Measurements from ENCODE around the gene EVL. TPM values are rescaled to one million over a fixed set of nuclear protein-coding genes. Genes with fewer than 3 reads are reported as not detected.

The EVL gene
- total RNA-seq, 5 donors from 2014 or later (not counting 1 experiment from before 2014, with no cell fraction given), result 1,049 to 1,157 (median 1,125) TPM

- Mint-ChIP-seq H3K36me3 (peaks cover 34% of the 10 kb centered on the region), H3K4me3 (no peak overlapping the region), H3K4me1 (peaks cover 4 to 42% (median 31%) of the 10 kb centered on the region in 3 donors), H3K27me3 (no peaks in the 10 kb centered on the region), H3K27ac (peak overlapping the region; percentile 55), H3K9me3 (no peaks in the 10 kb centered on the region)
- Histone ChIP-seq H3K4me1 (ENCODE audit: control insufficient read depth in 1 of 2, extremely low read depth in 1 of 2, insufficient read depth in 2 of 2, low read length in 2 of 2) (peaks cover 3 to 71% of the 10 kb centered on the region in 2 experiments), H3K36me3 (ENCODE audit: control insufficient read depth in 2 of 2, extremely low read depth in 1 of 2, insufficient read depth in 1 of 2, low read length in 1 of 2) (peaks cover 45 to 75% of the 10 kb centered on the region in 2 donors), H3K27me3 (replicated peaks in 1 of 2; ENCODE audit: control insufficient read depth in 2 of 2, extremely low read depth in 1 of 2, insufficient read depth in 2 of 2, low read length in 1 of 2) (no peaks in the 10 kb centered on the region), H3K27ac (ENCODE audit: low read length) (no peak overlapping the region), H3K4me3 (ENCODE audit: control insufficient read depth in 1 of 2, extremely low read depth in 1 of 2, low read length in 1 of 2) (no peak overlapping the region), H3K9me3 (no peaks in the 10 kb centered on the region)
- POLR2A ChIA-PET, result no interaction called here
- WGBS (ENCODE audit: insufficient coverage), result 91% methylated on average over 5 of the region's 14 CpGs
- no peak for ATAC-seq (replicated peaks in 1 of 4)
- no peak for DNase-seq
- CTCF ChIA-PET, result interaction anchor here in 1 of 2 donors (0.8 kb wide), 1 partner anchor 25 kb away, joined by 3 read pairs; no protein-coding TSS in a partner anchor
Measured at GRCh38 chr14:100142073-100143040, 77.1 kb downstream of the EVL start.

- Mint-ChIP-seq H3K27me3 (no peaks in the 10 kb centered on the region), H3K27ac (no peak overlapping the region), H3K36me3 (peaks cover 25% of the 10 kb centered on the region), H3K4me1 (peaks cover 16 to 50% (median 39%) of the 10 kb centered on the region in 3 donors), H3K9me3 (no peaks in the 10 kb centered on the region), H3K4me3 (no peak overlapping the region)
- H3K4me1 ChIP-seq (ENCODE audit: control insufficient read depth in 1 of 2, extremely low read depth in 1 of 2, insufficient read depth in 2 of 2, low read length in 2 of 2), result peaks cover 3 to 83% of the 10 kb centered on the region in 2 experiments
- WGBS (ENCODE audit: insufficient coverage), result 89% methylated on average over 16 of the region's 18 CpGs
- no peak overlapping the region for H3K4me3 ChIP-seq (ENCODE audit: control insufficient read depth in 1 of 2, extremely low read depth in 1 of 2, low read length in 1 of 2)
- ChIA-PET CTCF (no interaction called here), POLR2A (no interaction called here)
- peaks cover 34 to 63% of the 10 kb centered on the region in 2 donors for H3K36me3 ChIP-seq (ENCODE audit: control insufficient read depth in 2 of 2, extremely low read depth in 1 of 2, insufficient read depth in 1 of 2, low read length in 1 of 2)
- no peaks in the 10 kb centered on the region for H3K9me3 ChIP-seq
- no peaks in the 10 kb centered on the region for H3K27me3 ChIP-seq (replicated peaks in 1 of 2; ENCODE audit: control insufficient read depth in 2 of 2, extremely low read depth in 1 of 2, insufficient read depth in 2 of 2, low read length in 1 of 2)
- ATAC-seq (replicated peaks in 1 of 4), result no peak
- no peak overlapping the region for H3K27ac ChIP-seq (ENCODE audit: low read length)
- DNase-seq, result no peak
Measured at GRCh38 chr14:100143523-100143922, 78.3 kb downstream of the EVL start.

GRCh38 chr14:100143934-100144333, 78.7 kb downstream of the EVL start:
- no peak overlapping the region for H3K4me3 ChIP-seq (ENCODE audit: control insufficient read depth in 1 of 2, extremely low read depth in 1 of 2, low read length in 1 of 2)
- no peaks in the 10 kb centered on the region for H3K9me3 ChIP-seq
- H3K4me1 ChIP-seq (ENCODE audit: control insufficient read depth in 1 of 2, extremely low read depth in 1 of 2, insufficient read depth in 2 of 2, low read length in 2 of 2), result peaks cover 3 to 85% of the 10 kb centered on the region in 2 experiments
- Mint-ChIP-seq H3K27me3 (no peaks in the 10 kb centered on the region), H3K36me3 (peaks cover 22% of the 10 kb centered on the region), H3K27ac (no peak overlapping the region), H3K4me3 (no peak overlapping the region), H3K9me3 (no peaks in the 10 kb centered on the region), H3K4me1 (peaks cover 18 to 52% (median 39%) of the 10 kb centered on the region in 3 donors)
- CTCF ChIA-PET, result no interaction called here
- no peaks in the 10 kb centered on the region for H3K27me3 ChIP-seq (replicated peaks in 1 of 2; ENCODE audit: control insufficient read depth in 2 of 2, extremely low read depth in 1 of 2, insufficient read depth in 2 of 2, low read length in 1 of 2)
- H3K27ac ChIP-seq (ENCODE audit: low read length), result no peak overlapping the region
- DNase-seq, result no peak
- peaks cover 30 to 59% of the 10 kb centered on the region in 2 donors for H3K36me3 ChIP-seq (ENCODE audit: control insufficient read depth in 2 of 2, extremely low read depth in 1 of 2, insufficient read depth in 1 of 2, low read length in 1 of 2)
- no peak for ATAC-seq (replicated peaks in 1 of 4)
- POLR2A ChIA-PET, result no interaction called here
- 97% methylated on average over 21 of the region's 23 CpGs for WGBS (ENCODE audit: insufficient coverage)

- ChIA-PET POLR2A (no interaction called here), CTCF (interaction anchor here in 1 of 2 donors (1.7 kb wide), 1 partner anchor 97 kb away, joined by 3 read pairs; no protein-coding TSS in a partner anchor)
- no peak overlapping the region for H3K27ac ChIP-seq (ENCODE audit: low read length)
- H3K9me3 ChIP-seq, result no peaks in the 10 kb centered on the region
- no peak overlapping the region for H3K4me3 ChIP-seq (ENCODE audit: control insufficient read depth in 1 of 2, extremely low read depth in 1 of 2, low read length in 1 of 2)
- 84% methylated on average over 4 of the region's 4 CpGs for WGBS (ENCODE audit: insufficient coverage)
- H3K27me3 ChIP-seq (replicated peaks in 1 of 2; ENCODE audit: control insufficient read depth in 2 of 2, extremely low read depth in 1 of 2, insufficient read depth in 2 of 2, low read length in 1 of 2), result no peaks in the 10 kb centered on the region
- Mint-ChIP-seq H3K27ac (peak overlapping the region in 1 of 2 donors; percentile 28), H3K27me3 (no peaks in the 10 kb centered on the region), H3K36me3 (peaks cover 16% of the 10 kb centered on the region), H3K9me3 (no peaks in the 10 kb centered on the region), H3K4me1 (peaks cover 18 to 48% (median 37%) of the 10 kb centered on the region in 3 donors), H3K4me3 (no peak overlapping the region)
- DNase-seq (no peak), ATAC-seq (replicated peaks in 1 of 4) (no peak)
- peaks cover 3 to 82% of the 10 kb centered on the region in 2 experiments for H3K4me1 ChIP-seq (ENCODE audit: control insufficient read depth in 1 of 2, extremely low read depth in 1 of 2, insufficient read depth in 2 of 2, low read length in 2 of 2)
- peaks cover 27 to 52% of the 10 kb centered on the region in 2 donors for H3K36me3 ChIP-seq (ENCODE audit: control insufficient read depth in 2 of 2, extremely low read depth in 1 of 2, insufficient read depth in 1 of 2, low read length in 1 of 2)
Measured at GRCh38 chr14:100144645-100144995, 79.4 kb downstream of the EVL start.

- H3K9me3 Mint-ChIP-seq, result no peaks in the 10 kb centered on the region
- peaks cover 18 to 46% (median 35%) of the 10 kb centered on the region in 3 donors for H3K4me1 Mint-ChIP-seq
- Histone ChIP-seq H3K27me3 (replicated peaks in 1 of 2; ENCODE audit: control insufficient read depth in 2 of 2, extremely low read depth in 1 of 2, insufficient read depth in 2 of 2, low read length in 1 of 2) (no peaks in the 10 kb centered on the region), H3K36me3 (ENCODE audit: control insufficient read depth in 2 of 2, extremely low read depth in 1 of 2, insufficient read depth in 1 of 2, low read length in 1 of 2) (peaks cover 24 to 47% of the 10 kb centered on the region in 2 donors), H3K27ac (ENCODE audit: low read length) (no peak overlapping the region), H3K4me1 (ENCODE audit: control insufficient read depth in 1 of 2, extremely low read depth in 1 of 2, insufficient read depth in 2 of 2, low read length in 2 of 2) (peaks cover 3 to 79% of the 10 kb centered on the region in 2 experiments), H3K9me3 (no peaks in the 10 kb centered on the region), H3K4me3 (ENCODE audit: control insufficient read depth in 1 of 2, extremely low read depth in 1 of 2, low read length in 1 of 2) (no peak overlapping the region)
- H3K36me3 Mint-ChIP-seq, result peaks cover 14% of the 10 kb centered on the region
- POLR2A ChIA-PET, result no interaction called here
- H3K27ac Mint-ChIP-seq, result no peak overlapping the region
- no peak overlapping the region for H3K4me3 Mint-ChIP-seq
- DNase-seq (no peak), ATAC-seq (replicated peaks in 1 of 4) (peak in 2 of 4 experiments; percentile 16 to 17)
- CTCF ChIA-PET, result interaction anchor here in 1 of 2 donors (1.7 kb wide), 1 partner anchor 96 kb away, joined by 3 read pairs; no protein-coding TSS in a partner anchor
- WGBS (ENCODE audit: insufficient coverage), result 73% methylated on average over 14 of the region's 18 CpGs
- no peaks in the 10 kb centered on the region for H3K27me3 Mint-ChIP-seq
Measured at GRCh38 chr14:100144996-100145646, 79.9 kb downstream of the EVL start.

Measured in T-cell (primary cell).